Measurements from ENCODE around the gene PCDHGA6.

Gene PCDHGA6

GRCh38 chr5:141419074-141419880, 45.6 kb downstream of the PCDHGA6 start:
- DNase-seq = no peak

- DNase-seq = no peak
Measured at GRCh38 chr5:141420855-141421488, 47.3 kb downstream of the PCDHGA6 start, which contains the start of gene PCDHGA11. TSS of gene PCDHGA11 (plus strand) at chr5:141421051. CDS start at chr5:141421228, 177 bp downstream.

- DNase-seq = no peak
Measured at GRCh38 chr5:141421489-141421855, 47.8 kb downstream of the PCDHGA6 start.

GRCh38 chr5:141422742-141423291, 49.1 kb downstream of the PCDHGA6 start:
- no peak for DNase-seq

GRCh38 chr5:141427783-141428426, 54.2 kb downstream of the PCDHGA6 start:
- DNase-seq = no peak
